HK-2 (cell line): ENCODE measurements around the gene GUCY2D.
A peak's percentile ranks its signal among the peaks of the same experiment; 100 is the strongest.
"Not testable (repeated sequence)": the region's sequence is repeated elsewhere in the genome, so short reads cannot be mapped to it uniquely, and the experiment has no call there.

ENCODE experiments used
- DNase-seq: peaks from one replicate; pipeline ENCODE4 v3.0.0-alpha.2; 2018; ENCODE audit not compliant: unreplicated experiment

GUCY2D gene

DNA sequence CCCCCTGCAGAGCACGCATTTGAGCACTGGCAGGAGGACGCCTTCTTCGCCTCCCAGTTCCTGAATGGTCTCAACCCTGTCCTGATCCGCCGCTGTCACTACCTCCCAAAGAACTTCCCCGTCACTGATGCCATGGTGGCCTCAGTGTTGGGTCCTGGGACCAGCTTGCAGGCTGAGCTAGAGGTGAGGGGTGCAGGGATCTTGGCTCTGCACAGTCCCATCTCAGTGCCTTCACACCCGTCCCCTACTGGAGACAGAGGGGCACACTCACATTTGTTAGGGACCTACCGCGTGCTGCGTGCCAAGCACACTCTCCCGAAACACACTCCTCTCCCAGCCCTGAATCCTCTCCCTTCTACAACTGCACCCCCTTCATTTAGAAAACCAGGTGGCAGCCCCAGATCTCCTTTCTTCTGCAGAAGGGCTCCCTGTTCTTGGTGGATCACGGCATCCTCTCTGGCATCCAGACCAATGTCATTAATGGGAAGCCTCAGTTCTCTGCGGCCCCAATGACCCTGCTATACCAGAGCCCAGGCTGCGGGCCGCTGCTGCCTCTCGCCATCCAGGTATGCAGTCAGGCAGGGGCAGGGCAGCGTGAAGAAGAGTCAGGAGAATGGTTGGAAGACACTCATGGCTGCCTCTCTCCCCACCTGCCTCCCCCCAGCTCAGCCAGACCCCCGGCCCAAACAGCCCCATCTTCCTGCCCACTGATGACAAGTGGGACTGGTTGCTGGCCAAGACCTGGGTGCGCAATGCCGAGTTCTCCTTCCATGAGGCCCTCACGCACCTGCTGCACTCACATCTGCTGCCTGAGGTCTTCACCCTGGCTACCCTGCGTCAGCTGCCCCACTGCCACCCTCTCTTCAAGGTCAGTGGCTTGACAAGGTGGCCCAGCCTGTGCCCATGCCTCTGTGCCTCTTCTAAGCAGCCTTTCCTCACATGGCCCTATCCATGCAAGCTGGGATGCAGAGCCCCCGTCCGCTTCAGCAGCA is 42.7 kb downstream of the GUCY2D start:
- DNase-seq: no peak

DNA sequence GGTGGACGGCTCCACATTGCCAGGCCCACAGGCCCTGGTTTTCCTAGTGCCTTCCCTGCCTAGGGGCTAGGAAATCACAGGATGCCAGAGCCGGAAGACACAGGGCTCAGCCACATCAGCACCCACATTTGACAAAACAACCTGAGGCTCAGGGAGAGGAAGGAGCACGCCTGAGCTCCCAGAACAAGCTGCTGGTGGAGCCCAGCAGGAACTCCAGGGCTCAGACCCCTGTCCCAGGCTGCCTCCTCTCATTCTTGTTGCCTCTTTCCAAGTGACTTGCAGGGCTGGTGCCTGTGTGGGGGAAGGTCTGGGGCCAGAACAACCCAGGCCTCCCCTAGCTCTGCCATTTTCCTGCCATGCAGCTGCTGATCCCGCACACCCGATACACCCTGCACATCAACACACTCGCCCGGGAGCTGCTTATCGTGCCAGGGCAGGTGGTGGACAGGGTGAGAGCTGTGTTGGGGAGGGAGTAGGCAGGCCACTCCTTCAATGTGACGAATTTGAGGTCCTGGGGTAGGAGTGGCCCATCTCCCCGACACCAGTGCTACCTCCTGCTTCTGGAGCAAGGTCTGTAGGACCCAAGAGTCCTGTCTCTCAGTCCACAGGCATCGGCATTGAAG is 44.0 kb downstream of the GUCY2D start:
- no peak for DNase-seq

DNA sequence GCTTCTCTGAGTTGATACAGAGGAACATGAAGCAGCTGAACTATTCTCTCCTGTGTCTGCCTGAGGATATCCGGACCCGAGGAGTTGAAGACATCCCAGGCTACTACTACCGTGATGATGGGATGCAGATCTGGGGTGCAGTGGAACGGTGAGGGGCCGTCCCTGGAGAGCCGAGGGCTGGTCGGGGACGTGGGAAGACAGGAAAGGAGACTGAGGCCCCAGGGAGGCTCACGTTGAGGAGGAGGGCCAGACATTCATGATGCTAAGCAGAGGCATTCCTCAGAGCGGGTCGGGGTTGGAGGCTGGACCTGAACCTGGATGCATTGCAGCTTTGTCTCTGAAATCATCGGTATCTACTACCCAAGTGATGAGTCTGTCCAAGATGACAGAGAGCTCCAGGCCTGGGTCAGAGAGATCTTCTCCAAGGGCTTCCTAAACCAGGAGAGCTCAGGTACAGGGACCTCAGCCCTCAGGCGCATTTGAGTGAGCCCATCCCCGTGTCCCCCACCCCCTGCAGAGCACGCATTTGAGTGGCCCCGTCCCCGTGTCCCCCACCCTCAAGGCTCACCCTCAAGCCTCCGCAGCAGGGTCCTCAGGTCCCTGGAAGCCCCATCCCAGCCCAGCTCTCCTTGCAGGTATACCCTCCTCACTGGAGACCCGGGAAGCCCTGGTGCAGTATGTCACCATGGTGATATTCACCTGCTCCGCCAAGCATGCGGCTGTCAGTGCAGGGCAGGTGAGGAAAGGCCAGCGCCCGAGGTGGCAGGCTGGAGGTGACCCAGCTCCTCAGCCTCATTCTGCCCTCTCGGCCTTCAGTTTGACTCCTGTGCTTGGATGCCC is 44.7 kb downstream of the GUCY2D start:
- no peak for DNase-seq

DNA sequence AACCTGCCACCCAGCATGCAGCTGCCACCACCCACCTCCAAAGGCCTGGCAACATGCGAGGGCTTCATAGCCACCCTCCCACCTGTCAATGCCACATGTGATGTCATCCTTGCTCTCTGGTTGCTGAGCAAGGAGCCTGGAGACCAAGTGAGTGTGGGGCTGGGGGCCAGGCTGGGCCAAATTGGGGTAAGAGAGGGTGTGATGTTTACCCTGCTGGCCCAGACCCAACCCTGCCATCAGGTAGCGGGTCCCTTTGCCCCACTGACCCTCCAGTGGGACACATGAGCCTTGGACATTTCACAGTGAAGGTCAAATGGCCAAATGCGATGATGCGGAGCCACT is 45.3 kb downstream of the GUCY2D start:
- DNase-seq: no peak

DNA sequence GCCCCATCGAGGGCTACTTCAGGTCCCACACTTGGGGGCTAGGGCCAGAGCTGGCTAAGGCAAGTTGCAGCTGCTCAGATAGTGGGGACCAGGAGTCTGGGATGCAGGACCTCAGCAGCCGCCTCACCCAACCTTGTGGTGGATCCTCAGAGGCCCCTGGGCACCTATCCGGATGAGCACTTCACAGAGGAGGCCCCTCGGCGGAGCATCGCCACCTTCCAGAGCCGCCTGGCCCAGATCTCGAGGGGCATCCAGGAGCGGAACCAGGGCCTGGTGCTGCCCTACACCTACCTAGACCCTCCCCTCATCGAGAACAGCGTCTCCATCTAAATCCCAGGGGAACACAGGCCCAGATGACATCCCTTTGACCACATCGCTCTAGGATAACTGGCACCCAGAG is 45.8 kb downstream of the GUCY2D start:
- no peak for DNase-seq

DNA sequence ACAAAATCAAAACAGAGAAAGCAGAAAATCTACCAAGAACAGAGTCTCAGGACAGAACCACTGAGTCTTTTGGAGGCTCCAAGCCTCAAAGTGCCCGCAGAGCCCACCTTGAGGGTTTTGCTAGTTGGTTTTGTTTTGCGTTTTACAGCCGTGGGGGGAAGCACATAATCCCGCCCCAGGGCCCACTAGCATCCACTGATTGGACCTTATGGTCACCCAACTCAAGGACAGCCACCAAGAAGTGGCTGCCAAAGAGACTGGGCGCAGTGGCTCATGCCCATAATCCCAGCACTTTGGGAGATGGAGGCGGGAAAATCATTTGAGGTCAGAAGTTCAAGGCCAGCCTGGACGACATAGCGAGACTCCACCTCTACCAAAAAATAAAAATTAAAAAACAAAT is 46.3 kb downstream of the GUCY2D start:
- DNase-seq: no peak

DNA sequence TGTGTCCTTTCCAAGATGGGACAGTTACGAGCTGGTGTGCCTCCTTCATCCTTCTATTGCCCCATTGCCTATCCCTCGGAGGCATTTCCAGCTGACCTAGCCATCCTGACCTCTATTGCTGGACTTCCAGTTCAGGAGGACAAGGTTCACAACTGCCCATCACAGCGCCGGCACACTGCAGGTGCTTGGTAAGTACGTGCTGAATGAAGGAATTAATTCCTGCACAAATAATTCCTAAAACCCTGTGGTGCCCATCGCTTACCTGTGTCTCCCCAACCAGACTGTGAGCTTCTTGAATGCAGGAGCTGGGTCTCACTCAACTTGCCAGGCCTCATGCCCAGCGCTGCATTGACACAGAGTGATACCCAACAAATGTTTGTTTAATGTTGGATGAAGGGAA is 49.4 kb downstream of the GUCY2D start:
- DNase-seq: no peak

DNA sequence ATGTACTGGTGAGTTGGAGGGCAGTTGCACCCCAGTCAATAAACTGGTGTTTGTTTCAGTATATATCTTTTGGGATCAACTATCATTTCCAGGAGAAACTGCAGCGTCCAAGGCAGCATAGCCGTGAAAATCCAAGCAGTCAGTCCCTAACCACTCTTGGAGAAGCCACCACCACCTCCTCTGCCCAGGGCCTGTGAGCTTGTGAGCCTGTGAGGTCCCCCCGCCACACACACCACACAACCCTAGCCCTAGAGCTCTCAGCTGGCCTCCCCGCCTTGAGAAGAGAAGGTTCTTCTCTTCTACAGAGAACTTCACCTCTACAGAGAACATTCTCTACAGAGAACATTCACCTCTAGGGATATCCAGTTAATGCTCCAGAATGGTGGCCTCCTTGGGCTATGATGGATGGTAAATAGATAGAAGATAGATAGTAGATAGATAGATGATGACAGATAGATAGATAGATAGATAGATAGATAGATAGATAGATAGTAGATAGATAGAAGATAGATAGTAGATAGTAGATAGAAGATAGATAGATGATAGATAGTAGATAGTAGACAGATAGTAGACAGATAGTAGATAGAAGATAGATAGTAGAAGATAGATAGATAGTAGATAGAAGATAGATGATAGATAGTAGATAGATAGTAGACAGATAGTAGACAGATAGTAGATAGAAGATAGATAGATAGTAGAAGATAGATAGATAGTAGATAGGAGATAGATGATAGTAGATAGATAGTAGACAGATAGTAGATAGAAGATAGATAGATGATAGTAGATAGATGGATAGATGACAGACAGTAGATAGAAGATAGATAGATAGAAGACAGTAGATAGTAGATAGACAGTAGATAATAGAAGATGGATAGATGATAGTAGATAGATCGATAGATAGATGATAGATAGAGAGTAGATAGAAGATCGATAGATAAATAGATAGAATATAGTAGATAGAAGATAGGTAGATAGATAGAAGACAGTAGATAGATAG is 50.1 kb downstream of the GUCY2D start:
- DNase-seq: no peak

DNA sequence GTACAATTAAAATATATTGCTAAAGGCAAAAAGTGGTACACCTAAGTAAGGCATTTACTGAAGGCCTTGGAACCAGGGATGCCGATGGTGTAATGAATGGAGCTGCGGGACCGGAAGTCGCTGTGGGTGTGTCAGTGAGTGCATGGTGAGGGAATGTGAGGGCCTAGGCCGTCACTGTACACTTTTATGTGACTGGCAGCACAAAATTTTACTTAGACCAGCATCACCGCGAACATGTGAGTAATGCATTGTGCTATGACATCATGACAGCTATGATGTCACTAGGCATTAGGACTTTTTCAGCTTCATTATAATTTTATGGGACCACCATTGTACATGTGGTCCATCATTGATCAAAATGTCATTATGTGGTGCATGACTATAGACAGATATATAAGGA is 51.2 kb downstream of the GUCY2D start:
- no peak for DNase-seq

DNA sequence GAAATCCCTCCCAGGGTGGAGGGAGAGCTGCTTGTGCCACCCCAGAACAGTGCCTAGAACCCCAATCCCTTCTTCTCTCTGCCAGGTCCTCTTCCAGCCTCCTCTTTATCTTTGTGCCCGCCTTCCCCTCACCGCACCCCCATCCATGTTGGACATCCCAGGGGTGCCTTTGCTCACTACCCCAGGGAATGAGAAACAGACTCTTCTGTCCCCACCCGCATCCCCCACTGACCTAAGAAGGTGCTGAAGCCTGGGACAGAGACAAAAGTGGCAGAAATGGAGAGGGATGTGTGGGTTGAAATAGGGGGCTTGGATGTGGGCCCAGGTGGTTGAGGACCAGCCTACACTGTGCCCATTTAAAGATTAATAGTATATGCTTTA is 53.4 kb downstream of the GUCY2D start:
- no peak for DNase-seq

DNA sequence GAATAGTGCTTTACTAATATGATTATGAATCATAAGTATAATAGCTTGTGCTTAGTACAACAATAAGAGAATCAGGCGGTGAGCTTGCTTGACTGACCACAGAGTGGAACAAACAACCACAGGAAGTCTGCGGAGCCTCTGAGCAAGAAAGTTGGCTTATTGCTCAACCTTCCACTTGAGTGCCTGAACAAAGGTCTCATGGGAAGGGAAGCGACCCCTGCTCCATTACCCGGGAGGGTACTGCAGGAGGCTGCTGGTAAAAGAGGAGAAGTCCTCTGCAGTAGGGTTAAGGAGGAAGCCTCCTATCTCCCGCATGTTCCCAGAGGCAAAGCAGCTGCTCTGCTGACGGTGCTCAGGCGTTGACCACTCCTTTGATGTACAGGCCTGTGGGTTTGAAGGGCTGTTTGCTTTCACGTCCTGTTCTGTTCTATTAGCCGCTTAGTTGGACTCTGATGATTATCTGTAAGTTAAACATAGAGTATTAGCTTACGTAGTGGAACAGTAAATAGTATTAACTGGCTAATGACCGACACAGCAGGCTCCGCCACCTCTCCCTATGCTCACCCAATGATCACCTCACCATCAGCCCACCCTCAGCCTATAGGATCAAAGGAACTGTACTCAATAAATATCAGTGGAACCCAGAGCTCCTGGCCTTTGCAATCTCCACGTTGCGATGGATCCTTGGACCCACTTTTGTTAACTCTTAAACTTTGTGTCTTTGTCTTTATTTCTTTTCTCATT is 54.0 kb downstream of the GUCY2D start:
- peak; percentile 24 for DNase-seq

DNA sequence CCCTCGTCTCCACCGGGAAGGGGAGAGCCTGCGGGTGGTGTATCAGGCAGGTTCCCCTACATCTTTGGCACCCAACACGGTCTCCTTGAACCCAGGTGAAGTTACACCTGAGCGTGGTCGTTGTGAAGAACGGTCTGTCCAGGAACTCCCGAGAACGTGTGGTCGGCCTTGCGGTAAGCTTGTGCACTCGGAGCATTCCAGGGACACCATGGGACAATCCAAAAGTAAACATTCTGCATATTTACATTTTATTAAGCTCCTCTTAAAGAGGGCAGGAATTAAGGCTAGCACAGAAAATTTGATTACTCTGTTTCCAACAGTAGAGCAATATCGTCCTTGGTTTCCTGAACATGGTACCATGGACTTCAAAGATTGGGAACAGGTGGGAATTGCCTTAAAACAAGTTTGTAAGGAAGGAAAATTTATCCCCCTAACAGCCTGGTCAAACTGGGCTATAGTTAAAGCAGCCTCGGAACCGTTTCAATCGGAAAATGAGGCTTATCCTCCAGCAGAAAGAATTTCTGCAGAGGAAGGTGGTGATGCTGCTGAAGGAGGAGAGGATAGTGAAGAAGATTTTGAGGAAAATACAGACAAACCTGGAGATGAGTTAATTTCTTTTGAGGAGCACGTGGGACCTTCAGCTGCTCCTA is 54.7 kb downstream of the GUCY2D start:
- no peak for DNase-seq

DNA sequence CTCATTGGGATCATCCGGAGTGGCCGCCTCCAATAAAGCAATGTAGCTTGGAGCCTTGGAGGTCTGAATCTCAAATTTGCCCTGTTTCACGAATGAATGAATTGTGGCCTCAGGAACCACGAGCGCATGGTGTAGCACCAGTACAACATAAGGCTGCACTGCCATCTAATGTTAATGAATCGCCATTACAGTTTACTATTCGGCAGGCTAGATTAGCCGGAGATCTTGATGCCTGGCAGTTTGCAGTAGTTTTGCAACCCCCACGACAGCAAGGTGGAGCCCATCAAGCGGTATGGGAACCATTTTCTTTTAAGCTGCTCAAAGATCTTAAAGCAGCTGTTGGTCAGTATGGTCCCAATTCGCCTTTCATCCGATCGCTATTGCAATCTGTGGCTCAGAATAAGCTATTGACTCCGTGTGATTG is 55.3 kb downstream of the GUCY2D start:
- DNase-seq: peak; percentile 43

DNA sequence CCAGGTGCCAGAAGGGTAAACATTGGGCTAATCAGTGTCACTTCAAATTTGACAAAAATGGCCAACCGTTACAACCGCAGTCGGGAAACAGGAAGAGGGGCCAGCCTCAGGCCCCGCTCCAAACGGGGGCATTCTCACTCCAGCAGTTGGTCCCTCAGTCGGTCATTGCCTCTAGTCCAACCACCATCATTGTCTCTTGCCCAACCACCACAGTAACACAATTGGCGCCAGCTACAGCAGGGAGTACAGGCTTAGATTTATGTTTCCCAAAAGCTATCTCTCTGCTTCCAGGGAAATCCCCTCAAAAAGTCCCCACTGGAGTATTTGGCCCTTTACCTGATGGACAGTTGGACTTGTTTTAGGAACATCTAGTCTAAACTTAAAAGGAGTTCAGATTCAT is 56.7 kb downstream of the GUCY2D start:
- DNase-seq: no peak

DNA sequence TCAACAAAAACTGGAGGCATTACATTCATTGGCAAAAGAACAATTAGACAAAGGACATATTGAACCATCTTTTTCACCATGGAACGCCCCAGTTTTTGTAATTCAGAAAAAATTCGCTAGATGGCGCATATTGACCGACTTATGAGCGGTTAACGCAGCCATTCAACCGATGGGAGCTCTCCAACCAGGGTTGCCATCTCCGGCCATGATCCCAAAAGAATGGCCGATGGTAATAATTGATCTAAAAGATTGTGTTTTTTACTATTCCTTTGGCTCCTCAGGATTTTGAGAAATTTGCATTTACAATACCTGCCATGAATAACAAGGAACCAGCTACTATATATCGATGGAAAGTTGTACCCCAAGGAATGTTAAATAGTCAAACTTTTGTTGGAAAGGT is 57.9 kb downstream of the GUCY2D start:
- peak; percentile 50 for DNase-seq

DNA sequence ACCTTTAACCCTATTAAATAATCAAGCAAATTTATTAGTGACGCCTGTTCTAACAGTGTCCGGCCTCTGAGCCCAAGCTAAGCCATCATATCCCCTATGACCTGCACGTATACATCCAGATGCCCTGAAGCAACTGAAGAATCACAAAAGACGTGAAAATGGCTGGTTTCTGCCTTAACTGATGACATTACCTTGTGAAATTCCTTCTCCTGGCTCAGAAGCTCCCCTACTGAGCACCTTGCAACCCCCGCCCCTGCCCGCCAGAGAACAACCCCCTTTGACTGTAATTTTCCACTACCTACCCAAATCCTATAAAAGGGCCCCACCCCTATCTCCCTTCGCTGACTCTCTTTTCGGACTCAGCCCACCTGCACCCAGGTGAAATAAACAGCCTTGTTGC is 59.4 kb downstream of the GUCY2D start:
- not testable (repeated sequence) for DNase-seq

DNA sequence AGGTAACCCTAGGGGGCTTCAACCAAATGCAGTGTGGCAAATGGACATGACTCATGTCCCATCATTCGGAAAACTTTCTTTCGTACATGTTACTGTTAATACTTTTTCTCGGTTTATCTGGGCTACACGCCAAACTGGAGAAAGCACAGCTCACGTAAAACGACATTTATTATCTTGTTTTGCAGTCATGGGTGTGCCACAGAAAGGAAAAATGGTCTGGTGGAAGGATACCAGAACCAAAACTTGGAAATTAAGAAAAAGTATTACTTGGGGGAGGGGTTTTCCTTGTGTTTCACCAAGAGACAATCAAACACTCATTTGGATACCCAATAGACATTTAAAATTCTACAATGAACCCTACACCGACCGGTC is 60.0 kb downstream of the GUCY2D start:
- DNase-seq: no peak

DNA sequence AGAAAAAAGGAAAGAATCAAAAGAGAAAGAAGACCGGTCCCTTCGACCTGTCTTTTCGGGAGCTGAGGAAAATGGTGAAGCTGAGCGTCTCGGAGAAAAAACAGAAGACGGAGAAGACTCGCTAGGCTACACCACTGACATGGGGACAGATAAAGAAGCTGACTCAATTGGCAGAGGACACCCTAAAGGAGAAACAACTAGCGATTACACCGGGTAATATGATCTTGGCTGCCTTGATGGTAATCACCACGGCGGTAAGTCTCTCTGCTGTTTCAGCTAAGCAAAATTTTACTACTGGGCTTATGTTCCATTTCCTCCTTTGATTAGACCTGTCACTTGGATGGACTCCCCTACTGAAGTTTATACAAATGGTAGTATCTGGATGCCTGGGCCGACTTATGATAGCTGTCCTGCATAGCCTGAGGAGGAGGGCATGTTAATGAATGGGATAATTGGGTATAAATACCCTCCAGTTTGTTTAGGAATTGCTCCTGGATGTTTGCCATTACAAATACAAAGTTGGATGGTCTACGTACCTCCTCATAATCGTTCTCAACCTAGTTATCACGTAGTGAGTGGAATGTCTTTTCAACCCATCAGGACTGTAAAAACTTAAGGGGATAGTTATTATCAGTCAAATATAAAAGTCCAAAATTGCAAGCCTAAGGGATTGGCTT is 60.5 kb downstream of the GUCY2D start:
- DNase-seq: no peak

DNA sequence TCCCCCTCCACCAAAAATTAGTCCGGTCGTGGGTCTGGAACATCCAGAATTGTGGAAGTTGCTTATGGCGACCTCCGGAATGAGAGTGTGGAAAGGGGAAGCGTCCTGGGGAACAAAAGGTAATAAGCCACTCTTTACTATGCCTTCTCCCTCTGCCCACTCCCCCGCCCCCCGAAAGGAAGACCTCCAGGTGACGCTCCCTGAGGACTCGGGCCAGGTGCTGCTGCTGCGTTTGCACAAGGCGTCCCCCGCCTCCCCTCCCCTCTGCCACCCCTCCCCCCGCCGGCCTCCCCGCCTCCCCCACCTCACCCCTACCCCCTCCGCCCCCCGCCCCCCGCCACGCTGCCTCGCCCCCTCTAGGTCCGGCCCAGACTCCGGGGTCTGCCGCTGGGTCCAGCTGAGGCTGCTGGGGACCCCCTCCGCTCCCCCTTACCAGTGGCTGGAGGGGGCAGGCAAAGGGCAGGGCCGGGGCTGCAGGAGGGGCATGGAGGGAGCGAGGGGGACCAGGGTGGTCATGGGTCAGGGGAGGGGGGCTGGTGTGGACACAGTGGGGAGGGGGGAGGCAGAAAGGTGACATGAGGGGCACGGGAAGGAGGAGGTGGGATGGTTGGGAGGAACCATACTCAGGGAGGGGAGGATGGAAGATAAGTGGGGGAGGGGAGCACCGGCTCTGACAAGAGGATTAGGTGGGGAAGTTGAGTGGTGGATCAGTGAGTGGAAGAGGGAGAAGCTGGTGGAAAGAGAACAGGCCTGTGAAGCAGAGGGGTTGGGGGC is 61.5 kb downstream of the GUCY2D start:
- no peak for DNase-seq
